Measurements from ENCODE around the gene MED1. TPM values are rescaled to one million over a fixed set of nuclear protein-coding genes. Genes with fewer than 3 reads are reported as not detected.

The MED1 gene
- polyA plus RNA-seq, 1 donor (not counting 4 experiments of a cell fraction or from before 2014, with no cell fraction given) = 31.1 TPM

DNA sequence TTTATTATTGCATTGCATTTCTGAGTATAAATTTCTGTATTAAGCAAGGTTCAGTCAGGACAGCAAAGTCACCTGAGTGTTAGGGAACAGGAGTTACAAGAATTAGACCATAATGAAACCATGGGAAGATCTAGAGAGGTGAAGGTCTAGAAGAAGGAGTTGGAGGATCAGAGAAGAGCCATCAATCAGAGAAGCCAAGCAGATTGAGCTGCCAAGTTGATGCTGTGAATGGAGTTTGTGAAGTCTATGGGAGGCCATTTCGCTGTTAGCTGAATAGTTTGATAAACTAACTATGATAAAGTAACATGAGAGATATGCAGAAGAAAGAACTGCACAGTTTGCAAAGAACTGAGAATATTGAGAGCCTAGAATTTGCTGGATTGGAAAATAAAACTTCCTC lies 90.0 kb downstream of the MED1 start:
- no peak overlapping the region for H3K4me3 ChIP-seq (ENCODE audit: control insufficient read depth in 2 of 3, extremely low read depth in 1 of 3, insufficient read depth in 2 of 3, low read depth in 1 of 3, low read length in 3 of 3)
- H3K27ac ChIP-seq (ENCODE audit: control insufficient read depth, insufficient read depth, low read length) = no peak overlapping the region
- H3K9ac ChIP-seq (ENCODE audit: control insufficient read depth, extremely low read depth, insufficient read depth, low read length) = no peak overlapping the region
- H3K9me3 ChIP-seq (ENCODE audit: control insufficient read depth, low read depth, low read length) = no peaks in the 10 kb centered on the region
- H3K4me1 ChIP-seq (ENCODE audit: control insufficient read depth, extremely low read depth, insufficient read depth, low read length) = no peaks in the 10 kb centered on the region
- H3K4me2 ChIP-seq (ENCODE audit: control insufficient read depth, extremely low read depth, insufficient read depth, low read depth, low read length) = no peak overlapping the region
- TF ChIP-seq, protein P1, sequence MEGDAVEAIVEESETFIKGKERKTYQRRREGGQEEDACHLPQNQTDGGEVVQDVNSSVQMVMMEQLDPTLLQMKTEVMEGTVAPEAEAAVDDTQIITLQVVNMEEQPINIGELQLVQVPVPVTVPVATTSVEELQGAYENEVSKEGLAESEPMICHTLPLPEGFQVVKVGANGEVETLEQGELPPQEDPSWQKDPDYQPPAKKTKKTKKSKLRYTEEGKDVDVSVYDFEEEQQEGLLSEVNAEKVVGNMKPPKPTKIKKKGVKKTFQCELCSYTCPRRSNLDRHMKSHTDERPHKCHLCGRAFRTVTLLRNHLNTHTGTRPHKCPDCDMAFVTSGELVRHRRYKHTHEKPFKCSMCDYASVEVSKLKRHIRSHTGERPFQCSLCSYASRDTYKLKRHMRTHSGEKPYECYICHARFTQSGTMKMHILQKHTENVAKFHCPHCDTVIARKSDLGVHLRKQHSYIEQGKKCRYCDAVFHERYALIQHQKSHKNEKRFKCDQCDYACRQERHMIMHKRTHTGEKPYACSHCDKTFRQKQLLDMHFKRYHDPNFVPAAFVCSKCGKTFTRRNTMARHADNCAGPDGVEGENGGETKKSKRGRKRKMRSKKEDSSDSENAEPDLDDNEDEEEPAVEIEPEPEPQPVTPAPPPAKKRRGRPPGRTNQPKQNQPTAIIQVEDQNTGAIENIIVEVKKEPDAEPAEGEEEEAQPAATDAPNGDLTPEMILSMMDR (optimal IDR thresholded peaks at IDR 0.05 in 1 of 3, IDR thresholded peaks at IDR 0.05 in 1 of 3, conservative IDR thresholded peaks at IDR 0.05 in 1 of 3; ENCODE audit: extremely low read depth in 1 of 3, insufficient read depth in 2 of 3, low read length in 3 of 3) = no peak
- TF ChIP-seq EZH2 (IDR thresholded peaks at IDR 0.05; ENCODE audit: low read length) = no peak
- H3K27me3 ChIP-seq (ENCODE audit: control insufficient read depth, extremely low read depth, insufficient read depth, low read length) = no peaks in the 10 kb centered on the region
- H3K9me1 ChIP-seq (ENCODE audit: control insufficient read depth, extremely low read depth, insufficient read depth, low read length) = no peaks in the 10 kb centered on the region
- H3K79me2 ChIP-seq (ENCODE audit: control insufficient read depth, insufficient read depth, low read length) = no peaks in the 10 kb centered on the region
- FAIRE-seq = no peak
- no peaks in the 10 kb centered on the region for H4K20me1 ChIP-seq (ENCODE audit: control insufficient read depth, extremely low read depth, insufficient read depth, low read length)
- H2AFZ ChIP-seq (ENCODE audit: control insufficient read depth, low read length) = no peak overlapping the region
- dilution Hi-C loops (cut with MboI; ENCODE audit: extremely low pct_ligation_motif_present, low sequenced_read_pairs) = no loop called here
- no peak for DNase-seq (ENCODE audit: low read depth, low spot score)
- no peaks in the 10 kb centered on the region for H3K36me3 ChIP-seq (ENCODE audit: control insufficient read depth in 2 of 2, extremely low read depth in 1 of 2, insufficient read depth in 2 of 2, low read length in 2 of 2)

DNA sequence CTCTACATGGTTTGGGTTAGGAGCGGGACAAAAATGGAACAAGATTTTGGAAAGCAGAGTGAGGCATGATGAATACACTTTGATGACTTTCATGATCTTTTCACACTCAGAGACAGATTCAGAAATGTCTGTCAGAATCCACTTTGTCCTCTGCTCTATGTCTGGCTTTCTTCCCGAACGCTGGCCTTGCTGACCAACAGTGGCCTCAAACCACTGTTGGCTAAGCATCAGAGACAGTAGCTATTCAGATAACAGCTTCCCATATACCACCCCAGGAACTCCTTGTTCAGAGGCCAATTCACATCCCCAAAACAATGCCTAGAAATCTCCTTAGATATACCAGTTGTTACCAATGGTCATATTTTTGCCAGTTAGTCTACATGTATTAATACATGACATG lies 90.5 kb downstream of the MED1 start:
- Histone ChIP-seq H4K20me1 (ENCODE audit: control insufficient read depth, extremely low read depth, insufficient read depth, low read length) (no peaks in the 10 kb centered on the region), H3K9me1 (ENCODE audit: control insufficient read depth, extremely low read depth, insufficient read depth, low read length) (no peaks in the 10 kb centered on the region), H3K79me2 (ENCODE audit: control insufficient read depth, insufficient read depth, low read length) (no peaks in the 10 kb centered on the region), H3K4me3 (ENCODE audit: control insufficient read depth in 2 of 3, extremely low read depth in 1 of 3, insufficient read depth in 2 of 3, low read depth in 1 of 3, low read length in 3 of 3) (no peak overlapping the region), H3K4me1 (ENCODE audit: control insufficient read depth, extremely low read depth, insufficient read depth, low read length) (no peaks in the 10 kb centered on the region), H3K9ac (ENCODE audit: control insufficient read depth, extremely low read depth, insufficient read depth, low read length) (no peak overlapping the region), H3K9me3 (ENCODE audit: control insufficient read depth, low read depth, low read length) (no peaks in the 10 kb centered on the region), H3K27me3 (ENCODE audit: control insufficient read depth, extremely low read depth, insufficient read depth, low read length) (no peaks in the 10 kb centered on the region), H3K27ac (ENCODE audit: control insufficient read depth, insufficient read depth, low read length) (no peak overlapping the region), H2AFZ (ENCODE audit: control insufficient read depth, low read length) (no peak overlapping the region), H3K4me2 (ENCODE audit: control insufficient read depth, extremely low read depth, insufficient read depth, low read depth, low read length) (no peak overlapping the region), H3K36me3 (ENCODE audit: control insufficient read depth in 2 of 2, extremely low read depth in 1 of 2, insufficient read depth in 2 of 2, low read length in 2 of 2) (no peaks in the 10 kb centered on the region)
- dilution Hi-C loops (cut with MboI; ENCODE audit: extremely low pct_ligation_motif_present, low sequenced_read_pairs) = no loop called here
- FAIRE-seq (no peak), DNase-seq (ENCODE audit: low read depth, low spot score) (no peak)
- no peak for TF ChIP-seq EZH2 (IDR thresholded peaks at IDR 0.05; ENCODE audit: low read length)
- TF ChIP-seq, protein P1 (optimal IDR thresholded peaks at IDR 0.05 in 1 of 3, IDR thresholded peaks at IDR 0.05 in 1 of 3, conservative IDR thresholded peaks at IDR 0.05 in 1 of 3; ENCODE audit: extremely low read depth in 1 of 3, insufficient read depth in 2 of 3, low read length in 3 of 3) = no peak
